ENCODE measurements around the gene SETDB2.
"Not testable (repeated sequence)": the region's sequence is repeated elsewhere in the genome, so short reads cannot be mapped to it uniquely, and the experiment has no call there.

The SETDB2 gene

GRCh38 chr13:49466292-49466838 lies 22.3 kb downstream of the SETDB2 start:
- TF ChIP-seq CTCF (conservative IDR thresholded peaks at IDR 0.05), result no peak
- H3K27ac ChIP-seq, result no peak overlapping the region

- no peak overlapping the region for H3K27ac ChIP-seq
- no peak for TF ChIP-seq CTCF (conservative IDR thresholded peaks at IDR 0.05)
These were observed 28.1 kb downstream of the SETDB2 start for GRCh38 chr13:49472186-49472585.

DNA sequence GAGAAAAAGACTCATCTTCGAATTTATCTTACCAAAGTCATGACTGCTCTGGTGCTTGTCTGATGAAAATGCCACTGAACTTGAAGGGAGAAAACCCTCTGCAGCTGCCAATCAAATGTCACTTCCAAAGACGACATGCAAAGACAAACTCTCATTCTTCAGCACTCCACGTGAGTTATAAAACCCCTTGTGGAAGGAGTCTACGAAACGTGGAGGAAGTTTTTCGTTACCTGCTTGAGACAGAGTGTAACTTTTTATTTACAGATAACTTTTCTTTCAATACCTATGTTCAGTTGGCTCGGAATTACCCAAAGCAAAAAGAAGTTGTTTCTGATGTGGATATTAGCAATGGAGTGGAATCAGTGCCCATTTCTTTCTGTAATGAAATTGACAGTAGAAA lies 32.5 kb downstream of the SETDB2 start:
- no peak for TF ChIP-seq CTCF (conservative IDR thresholded peaks at IDR 0.05)
- peak overlapping the region; percentile 24; the same call in 1 of the 2 replicates for H3K27ac ChIP-seq

- TF ChIP-seq CTCF (conservative IDR thresholded peaks at IDR 0.05), result no peak
- H3K27ac ChIP-seq, result no peak overlapping the region
These were observed 37.7 kb downstream of the SETDB2 start for GRCh38 chr13:49481788-49482187.

DNA sequence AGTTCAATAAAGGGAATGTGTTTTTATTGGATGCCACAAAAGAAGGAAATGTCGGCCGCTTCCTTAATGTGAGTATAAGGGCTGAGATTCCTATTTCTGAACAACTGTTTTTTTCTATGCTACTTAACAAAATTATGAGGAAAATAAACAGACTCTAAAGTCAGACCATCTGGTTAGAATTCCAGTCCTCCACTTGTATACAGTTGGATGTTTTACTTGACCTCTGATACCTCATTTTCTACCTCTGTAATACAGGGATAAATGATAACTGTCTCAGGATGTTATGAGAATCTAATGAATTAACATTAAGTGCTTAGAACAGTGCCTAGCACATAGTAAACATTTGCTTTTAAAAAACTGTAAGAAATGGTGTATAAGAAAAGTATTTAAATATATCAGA lies 44.5 kb downstream of the SETDB2 start:
- TF ChIP-seq CTCF (conservative IDR thresholded peaks at IDR 0.05), result no peak
- no peak overlapping the region for H3K27ac ChIP-seq

GRCh38 chr13:49494645-49495044 lies 50.6 kb downstream of the SETDB2 start:
- H3K27ac ChIP-seq, result no peak overlapping the region
- no peak for TF ChIP-seq CTCF (conservative IDR thresholded peaks at IDR 0.05)

DNA sequence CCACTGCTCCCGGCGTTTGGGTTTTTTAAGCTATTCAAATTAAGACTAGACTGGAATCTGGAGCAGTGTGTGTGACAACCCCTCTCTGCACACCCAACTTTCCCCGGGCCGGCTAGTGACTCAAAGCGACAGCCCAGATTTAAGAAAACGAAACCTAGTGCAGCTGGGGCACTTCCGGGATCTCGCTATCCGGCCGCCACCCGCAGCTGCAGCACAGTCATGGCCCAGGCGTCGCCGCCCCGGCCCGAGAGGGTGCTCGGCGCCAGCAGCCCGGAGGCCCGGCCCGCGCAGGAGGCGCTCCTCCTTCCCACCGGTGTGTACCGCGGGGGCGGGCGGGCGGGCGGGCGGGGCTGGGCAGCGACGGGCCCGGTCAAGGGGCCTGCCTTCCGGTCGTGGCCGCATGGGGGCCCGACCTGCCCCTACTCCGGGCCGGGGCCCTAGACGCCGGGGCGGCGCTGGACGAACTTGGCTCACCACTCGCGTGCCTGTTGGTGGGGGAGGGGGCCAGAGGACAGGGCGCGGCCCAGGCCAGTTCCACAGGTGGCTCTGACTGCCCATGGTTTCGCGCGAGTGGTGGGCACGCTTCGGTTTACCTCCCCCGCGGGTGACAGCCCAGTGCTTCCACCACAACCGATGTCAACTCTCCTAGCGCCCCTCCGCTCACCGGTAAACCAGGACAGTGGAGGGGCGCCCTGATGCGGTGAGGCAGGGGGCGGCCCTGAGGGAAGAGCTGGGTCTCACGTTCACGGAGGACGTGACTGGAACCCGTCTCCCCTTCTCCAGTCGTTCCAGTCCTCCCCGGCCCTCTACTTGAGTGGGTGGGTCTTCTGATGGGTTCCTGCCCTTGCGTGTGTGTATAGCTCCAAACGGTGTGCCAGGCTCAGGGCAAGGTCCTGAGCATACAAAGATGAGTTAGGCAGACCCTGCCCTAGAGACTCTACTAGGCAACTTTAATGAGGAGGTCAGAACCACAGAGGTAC lies 52.0 kb downstream of the SETDB2 start, which contains the start of gene PHF11:
TSS of gene PHF11 (plus strand) at position 171 of the 980 bp plus-strand sequence. CDS start at position 220, 49 bp downstream.
- TF ChIP-seq CTCF (conservative IDR thresholded peaks at IDR 0.05), result no peak
- H3K27ac ChIP-seq, result no peak within 1 kb of the TSS

DNA sequence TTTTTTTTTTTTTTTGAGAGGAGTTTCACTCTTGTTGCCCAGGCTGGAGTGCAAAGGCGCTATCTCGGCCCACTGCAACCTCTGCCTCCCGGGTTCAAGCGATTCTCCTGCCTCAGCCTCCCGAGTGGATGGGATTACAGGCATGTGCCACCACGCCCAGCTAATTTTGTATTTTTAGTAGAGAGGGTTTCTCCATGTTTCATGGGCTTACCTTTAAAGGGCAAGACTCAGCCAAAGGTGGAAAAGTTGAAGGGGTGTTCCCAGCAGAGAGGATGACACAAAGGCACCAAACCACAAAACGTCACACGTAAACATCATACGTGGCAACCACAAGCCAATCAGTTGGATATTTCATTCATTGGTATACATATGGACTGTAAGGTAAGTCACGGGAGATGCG lies 52.8 kb downstream of the SETDB2 start:
- H3K27ac ChIP-seq, result not testable (repeated sequence)

Data from VCaP (cell line).